ENCODE measurements around the gene HIGD1C.

- TF ChIP-seq, protein P1, sequence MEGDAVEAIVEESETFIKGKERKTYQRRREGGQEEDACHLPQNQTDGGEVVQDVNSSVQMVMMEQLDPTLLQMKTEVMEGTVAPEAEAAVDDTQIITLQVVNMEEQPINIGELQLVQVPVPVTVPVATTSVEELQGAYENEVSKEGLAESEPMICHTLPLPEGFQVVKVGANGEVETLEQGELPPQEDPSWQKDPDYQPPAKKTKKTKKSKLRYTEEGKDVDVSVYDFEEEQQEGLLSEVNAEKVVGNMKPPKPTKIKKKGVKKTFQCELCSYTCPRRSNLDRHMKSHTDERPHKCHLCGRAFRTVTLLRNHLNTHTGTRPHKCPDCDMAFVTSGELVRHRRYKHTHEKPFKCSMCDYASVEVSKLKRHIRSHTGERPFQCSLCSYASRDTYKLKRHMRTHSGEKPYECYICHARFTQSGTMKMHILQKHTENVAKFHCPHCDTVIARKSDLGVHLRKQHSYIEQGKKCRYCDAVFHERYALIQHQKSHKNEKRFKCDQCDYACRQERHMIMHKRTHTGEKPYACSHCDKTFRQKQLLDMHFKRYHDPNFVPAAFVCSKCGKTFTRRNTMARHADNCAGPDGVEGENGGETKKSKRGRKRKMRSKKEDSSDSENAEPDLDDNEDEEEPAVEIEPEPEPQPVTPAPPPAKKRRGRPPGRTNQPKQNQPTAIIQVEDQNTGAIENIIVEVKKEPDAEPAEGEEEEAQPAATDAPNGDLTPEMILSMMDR (IDR thresholded peaks at IDR 0.05): no peak
- TF ChIP-seq POLR2A (IDR thresholded peaks at IDR 0.05): no peak
Measured at GRCh38 chr12:51011955-51012354, 59.6 kb downstream of the HIGD1C start.

Measured in adrenal gland (tissue), 5 donors.